Panc1 (cell line): ENCODE measurements around the gene MICALL2. TPM values are rescaled to one million over a fixed set of nuclear protein-coding genes. Genes with fewer than 3 reads are reported as not detected.

Source experiments
- ATAC-seq: fragments of 200-7000 bp; cut with Tn5 transposase; 2 replicates; pipeline ENCODE4 v1.9.1; 2020; ENCODE audit warnings: mild to moderate bottlenecking, moderate library complexity
- BruUV-seq: library from RNA; stranded (reverse); fragments of 400-500 nt; replicated peaks from 2 replicates; lab custom pipeline; 2021; lab: Mats Ljungman, UMichigan
- CTCF ChIA-PET: fragments of 300-600 bp; sonication (Branson Sonifier 250); formaldehyde crosslinking; loops from one replicate; lab custom pipeline; 2022; ENCODE audit warnings: antibody characterized with exemption; lab: Charles Lee
- POLR2A ChIA-PET: fragments of 300-600 bp; sonication (Branson Sonifier 250); formaldehyde crosslinking; loops from one replicate; lab custom pipeline; 2022; ENCODE audit warnings: antibody characterized with exemption; lab: Charles Lee
- DNase-seq: peaks from one replicate; pipeline ENCODE4 v3.0.0-alpha.2; 2010; ENCODE audit warnings: low read depth, low spot score
- H3K27ac ChIP-seq: 2 replicates; pipeline ENCODE4 v1.5.1; 2011; ENCODE audit warnings: mild to moderate bottlenecking, low read length, inconsistent platforms
- H3K27me3 ChIP-seq: fragments of 200-500 bp; sonication (Bioruptor generic); 2 replicates; pipeline ENCODE4 v1.6.0; 2014; ENCODE audit warnings: low read length, inconsistent platforms; ENCODE audit not compliant: control insufficient read depth, insufficient read depth
- H3K36me3 ChIP-seq: fragments of 200-500 bp; sonication (Bioruptor generic); 2 replicates; pipeline ENCODE4 v1.5.1; 2014; ENCODE audit warnings: inconsistent platforms, mild to moderate bottlenecking, low read length, moderate library complexity; ENCODE audit not compliant: control insufficient read depth, insufficient read depth
- H3K4me1 ChIP-seq: 2 replicates; pipeline ENCODE4 v1.5.1; 2011; ENCODE audit warnings: inconsistent platforms, mild to moderate bottlenecking, low read length, moderate library complexity; ENCODE audit not compliant: control insufficient read depth, insufficient read depth
- H3K4me3 ChIP-seq, 2 experiments: 2 replicates each; pipeline ENCODE4 v1.5.1; 2011 to 2012; ENCODE audit warnings: low read depth in 2 of 2, low read length in 2 of 2, mild to moderate bottlenecking in 2 of 2, inconsistent platforms in 1 of 2, moderate library complexity in 1 of 2
- H3K9me3 ChIP-seq: fragments of 200-500 bp; sonication (Bioruptor generic); 2 replicates; pipeline ENCODE4 v1.5.1; 2014; ENCODE audit warnings: low read depth, mild to moderate bottlenecking, inconsistent platforms, low read length, moderate library complexity; ENCODE audit not compliant: control insufficient read depth, insufficient read depth
- POLR2AphosphoS5 ChIP-seq: IDR thresholded peaks from 2 replicates; pipeline ENCODE4 v1.6.1; 2012; ENCODE audit warnings: mild to moderate bottlenecking, low read depth, low read length, moderate library complexity
- SIN3A ChIP-seq: IDR thresholded peaks from 2 replicates; pipeline ENCODE4 v1.6.1; 2012; ENCODE audit warnings: low read depth, mild to moderate bottlenecking, low read length, moderate library complexity, borderline replicate concordance; ENCODE audit not compliant: insufficient read depth
- TCF7L2 ChIP-seq: IDR thresholded peaks from 2 replicates; pipeline ENCODE4 v1.6.1; 2011; ENCODE audit warnings: mild to moderate bottlenecking, low read depth, low read length, inconsistent platforms
- in situ Hi-C: cut with HindIII; loops from 2 replicates; pipeline ENCODE4 v1.10.0; 2016; ENCODE audit warnings: low sequenced_read_pairs, low pct_unique_long_range_greater_than_20kb
- intact Hi-C: fragments of 100-400 bp; cut with micrococcal nuclease; formaldehyde crosslinking; loops from one replicate; pipeline ENCODE4 v1.10.0; 2022; ENCODE audit not compliant: unreplicated experiment
- total RNA-seq: library from RNA; stranded (reverse); gene quantifications from one replicate; pipeline ENCODE4 v1.2.1, GENCODE V29; 2021; ENCODE audit not compliant: unreplicated experiment
- TF ChIP-seq, protein P1 (sequence below): fragments of 450-650 bp; IDR thresholded peaks from 2 replicates; pipeline ENCODE4 v1.5.1; 2017; ENCODE audit warnings: mild to moderate bottlenecking

Gene MICALL2
- total RNA-seq, 1 experiment from 2014 or later = 144 TPM

DNA sequence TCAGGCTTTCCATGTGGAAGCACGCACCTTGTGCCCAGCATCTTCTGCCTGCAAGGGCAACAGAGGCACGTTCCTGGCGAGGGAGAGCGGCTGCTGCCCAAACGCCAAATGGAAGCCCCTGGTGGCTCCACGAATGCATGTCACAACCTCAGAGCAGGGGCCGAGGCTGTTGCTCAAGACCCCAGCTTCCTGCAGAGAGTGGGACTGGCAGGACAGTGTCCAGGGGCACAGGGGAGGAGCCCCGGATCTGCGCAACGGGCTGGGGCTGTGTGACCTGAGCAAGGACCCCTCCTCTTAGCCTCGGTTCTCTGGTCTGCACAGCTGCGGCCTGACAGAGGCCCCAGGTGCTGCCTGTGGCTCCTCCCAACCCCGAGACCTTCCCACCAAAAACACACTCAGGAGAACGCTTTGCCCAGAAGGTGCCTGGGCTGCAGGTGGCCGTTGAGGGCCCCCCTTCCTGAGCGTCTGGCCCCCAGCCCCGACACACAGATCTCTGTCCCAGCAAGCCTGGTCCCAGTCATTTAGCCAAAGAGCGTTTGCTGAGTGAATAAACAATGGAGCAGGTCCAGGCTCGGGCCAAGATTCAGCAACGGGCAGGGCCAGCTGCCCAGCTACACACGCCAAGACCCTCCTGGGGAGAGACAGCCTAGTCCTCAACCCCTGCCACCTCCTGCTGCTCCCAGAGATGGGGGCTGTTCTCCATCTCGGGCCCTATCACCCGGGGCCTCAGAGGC lies 1.2 kb downstream of the MICALL2 start:
- peaks cover 71% of the 10 kb centered on the region for H3K4me1 ChIP-seq
- TF ChIP-seq POLR2AphosphoS5 (no peak), SIN3A (0 out of 2 replicates have a peak, but pooled peaks have one; percentile 20)
- ChIA-PET CTCF (interaction anchor here (0.6 kb wide), 1 partner anchor 9 kb away, joined by 3 read pairs; no protein-coding TSS in a partner anchor), POLR2A (no interaction called here)
- H3K4me3 ChIP-seq = peak overlapping the region; percentile 76 to 87
- peaks cover 2% of the 10 kb centered on the region; the same call in 1 of the 2 replicates for H3K36me3 ChIP-seq
- no peak for ATAC-seq
- H3K9me3 ChIP-seq = no peaks in the 10 kb centered on the region
- peak overlapping the region; percentile 87 for H3K27ac ChIP-seq
- in situ Hi-C loops = no loop called here
- BruUV-seq = no TSS peak
- DNase-seq = no peak
- intact Hi-C loops = loop anchor here (5.0 kb wide), 1 partner anchor 244 kb away; no protein-coding TSS in a partner anchor
- no peaks in the 10 kb centered on the region for H3K27me3 ChIP-seq

DNA sequence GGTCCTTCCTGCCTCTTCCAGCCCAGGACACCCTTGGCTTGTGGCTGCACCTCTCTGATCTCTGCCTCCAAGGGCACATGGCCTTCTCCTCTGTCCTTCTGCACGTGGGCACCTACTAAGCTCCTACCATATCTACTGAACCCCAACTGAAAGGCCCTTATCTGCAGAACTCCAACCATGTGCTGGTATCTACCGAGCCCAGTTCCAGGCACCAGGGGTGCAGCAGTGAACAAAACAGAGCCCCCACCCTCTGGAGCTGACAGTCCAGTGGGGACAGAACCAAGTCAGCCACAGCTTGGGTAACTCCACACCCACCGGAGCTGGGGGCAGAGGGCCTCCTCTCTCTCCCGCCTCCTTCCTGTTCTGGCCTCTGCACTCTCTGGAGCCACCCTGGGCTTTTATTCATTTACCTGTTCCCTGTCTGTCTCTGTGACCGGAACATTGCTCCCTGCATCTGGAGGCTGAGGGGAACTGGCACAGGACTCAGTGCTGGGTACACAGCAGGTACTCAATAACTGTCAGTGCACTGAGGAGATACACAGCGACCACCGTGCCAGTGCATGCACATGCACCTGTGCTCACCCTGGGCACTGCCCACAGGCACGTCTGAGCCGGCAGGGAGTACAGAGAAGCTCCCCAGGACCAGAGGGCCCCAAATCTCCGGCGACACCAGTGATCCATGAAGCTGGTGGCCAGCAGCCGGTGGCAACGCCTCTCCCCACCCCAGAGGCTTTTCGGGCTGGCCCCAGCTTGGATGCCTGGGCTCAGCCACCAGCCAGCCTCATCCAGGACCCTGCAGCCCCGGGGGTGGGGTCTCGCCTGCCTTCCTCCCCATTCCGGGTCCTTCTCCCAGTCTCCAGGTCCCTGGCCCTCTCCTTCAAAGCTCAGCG lies 2.0 kb downstream of the MICALL2 start:
- H3K27ac ChIP-seq = peak overlapping the region; percentile 87
- TF ChIP-seq SIN3A = no peak
- TF ChIP-seq, protein P1, sequence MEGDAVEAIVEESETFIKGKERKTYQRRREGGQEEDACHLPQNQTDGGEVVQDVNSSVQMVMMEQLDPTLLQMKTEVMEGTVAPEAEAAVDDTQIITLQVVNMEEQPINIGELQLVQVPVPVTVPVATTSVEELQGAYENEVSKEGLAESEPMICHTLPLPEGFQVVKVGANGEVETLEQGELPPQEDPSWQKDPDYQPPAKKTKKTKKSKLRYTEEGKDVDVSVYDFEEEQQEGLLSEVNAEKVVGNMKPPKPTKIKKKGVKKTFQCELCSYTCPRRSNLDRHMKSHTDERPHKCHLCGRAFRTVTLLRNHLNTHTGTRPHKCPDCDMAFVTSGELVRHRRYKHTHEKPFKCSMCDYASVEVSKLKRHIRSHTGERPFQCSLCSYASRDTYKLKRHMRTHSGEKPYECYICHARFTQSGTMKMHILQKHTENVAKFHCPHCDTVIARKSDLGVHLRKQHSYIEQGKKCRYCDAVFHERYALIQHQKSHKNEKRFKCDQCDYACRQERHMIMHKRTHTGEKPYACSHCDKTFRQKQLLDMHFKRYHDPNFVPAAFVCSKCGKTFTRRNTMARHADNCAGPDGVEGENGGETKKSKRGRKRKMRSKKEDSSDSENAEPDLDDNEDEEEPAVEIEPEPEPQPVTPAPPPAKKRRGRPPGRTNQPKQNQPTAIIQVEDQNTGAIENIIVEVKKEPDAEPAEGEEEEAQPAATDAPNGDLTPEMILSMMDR = no peak
- TF ChIP-seq TCF7L2 = no peak
- in situ Hi-C loops = no loop called here
- peak overlapping the region; percentile 76 to 87 for H3K4me3 ChIP-seq
- intact Hi-C loops = loop anchor here (5.0 kb wide), 1 partner anchor 245 kb away; no protein-coding TSS in a partner anchor
- H3K4me1 ChIP-seq = peaks cover 72% of the 10 kb centered on the region
- CTCF ChIA-PET = interaction anchor here (0.6 kb wide), 1 partner anchor 9 kb away, joined by 3 read pairs; no protein-coding TSS in a partner anchor
- POLR2A ChIA-PET = no interaction called here
- no peaks in the 10 kb centered on the region for H3K9me3 ChIP-seq
- BruUV-seq = no TSS peak
- no peaks in the 10 kb centered on the region for H3K27me3 ChIP-seq
- DNase-seq (no peak), ATAC-seq (no peak)
- peaks cover 2% of the 10 kb centered on the region; the same call in 1 of the 2 replicates for H3K36me3 ChIP-seq

DNA sequence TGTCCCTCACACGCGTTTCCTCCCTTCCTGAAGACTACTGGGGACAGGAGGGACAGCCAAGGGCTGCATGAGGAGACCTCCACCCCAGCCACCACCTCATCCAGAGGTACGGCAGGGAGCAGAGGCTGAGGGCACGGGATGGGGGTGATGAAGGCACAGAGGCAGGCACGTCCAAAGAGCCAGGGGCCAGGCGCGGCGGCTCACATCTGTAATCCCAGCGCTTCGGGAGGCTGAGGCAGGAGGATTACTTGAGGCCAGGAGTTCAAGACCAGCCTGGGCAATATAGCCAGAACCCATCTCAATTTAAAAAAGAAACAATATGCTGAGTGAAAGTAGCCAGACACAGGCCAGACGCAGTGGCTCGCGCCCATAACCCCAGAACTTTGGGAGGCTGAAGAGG lies 3.3 kb downstream of the MICALL2 start:
- no peaks in the 10 kb centered on the region for H3K27me3 ChIP-seq
- DNase-seq (no peak), ATAC-seq (no peak)
- peak overlapping the region; percentile 87 for H3K27ac ChIP-seq
- BruUV-seq = no TSS peak
- in situ Hi-C loops = no loop called here
- H3K36me3 ChIP-seq = peaks cover 2% of the 10 kb centered on the region; the same call in 1 of the 2 replicates
- intact Hi-C loops = loop anchor here (5.0 kb wide), 1 partner anchor 246 kb away; no protein-coding TSS in a partner anchor
- peaks cover 73% of the 10 kb centered on the region for H3K4me1 ChIP-seq
- POLR2A ChIA-PET = no interaction called here
- TF ChIP-seq SIN3A = no peak
- H3K9me3 ChIP-seq = no peaks in the 10 kb centered on the region
- peak overlapping the region; percentile 33 to 53 for H3K4me3 ChIP-seq
- CTCF ChIA-PET = no interaction called here
